K562 (cell line): Measurements from ENCODE around the gene MAGI2.

Source experiments
- ELF4 ChIP-seq: fragments of 450-650 bp; formaldehyde crosslinking; IDR thresholded peaks from 2 replicates; pipeline ENCODE4 v1.4.0; 2022; ENCODE audit warnings: missing genetic modification characterization
- EZH2 ChIP-seq: IDR thresholded peaks from 2 replicates; pipeline ENCODE4 v1.6.1; 2012; ENCODE audit warnings: low read depth, mild to moderate bottlenecking, inconsistent platforms, low read length, borderline replicate concordance
- HDAC2 ChIP-seq: fragments of 450-650 bp; IDR thresholded peaks from 2 replicates; pipeline ENCODE4 v1.6.1; 2016; ENCODE audit warnings: mild to moderate bottlenecking
- SAFB2 ChIP-seq: fragments of 200-400 bp; formaldehyde crosslinking; IDR thresholded peaks from 2 replicates; pipeline ENCODE4 v1.6.1; 2018; ENCODE audit warnings: borderline replicate concordance, low read length, low read depth, moderate library complexity; ENCODE audit not compliant: severe bottlenecking
- YY1 ChIP-seq, 3 experiments: IDR thresholded peaks; 2 replicates each; pipeline ENCODE4 v1.6.1; 2011; ENCODE audit warnings: low read length in 2 of 3, mild to moderate bottlenecking in 2 of 3, moderate library complexity in 2 of 3, borderline replicate concordance in 1 of 3, control low read depth in 1 of 3, low read depth in 1 of 3; ENCODE audit not compliant: insufficient read depth in 3 of 3, insufficient replicate concordance in 2 of 3, control insufficient read depth in 1 of 3, insufficient read length in 1 of 3; ENCODE audit errors: extremely low read depth in 1 of 3
- TF ChIP-seq, protein P1 (sequence below), 3 experiments: IDR thresholded peaks in 2 of 3; conservative IDR thresholded peaks in 1 of 3; 2 replicates each; pipeline ENCODE4 v1.5.1; 2011 to 2012; ENCODE audit warnings: low read length in 3 of 3, mild to moderate bottlenecking in 3 of 3, control low read depth in 2 of 3, improper control_type of control experiment in 1 of 3, inconsistent platforms in 1 of 3, low read depth in 1 of 3, mixed read lengths in 1 of 3, moderate library complexity in 1 of 3; ENCODE audit not compliant: insufficient read depth in 2 of 3
- TF ChIP-seq, protein P2 (sequence below): fragments of 450-650 bp; formaldehyde crosslinking; IDR thresholded peaks from 2 replicates; pipeline ENCODE4 v1.4.0; 2022; ENCODE audit warnings: missing genetic modification characterization

DNA sequence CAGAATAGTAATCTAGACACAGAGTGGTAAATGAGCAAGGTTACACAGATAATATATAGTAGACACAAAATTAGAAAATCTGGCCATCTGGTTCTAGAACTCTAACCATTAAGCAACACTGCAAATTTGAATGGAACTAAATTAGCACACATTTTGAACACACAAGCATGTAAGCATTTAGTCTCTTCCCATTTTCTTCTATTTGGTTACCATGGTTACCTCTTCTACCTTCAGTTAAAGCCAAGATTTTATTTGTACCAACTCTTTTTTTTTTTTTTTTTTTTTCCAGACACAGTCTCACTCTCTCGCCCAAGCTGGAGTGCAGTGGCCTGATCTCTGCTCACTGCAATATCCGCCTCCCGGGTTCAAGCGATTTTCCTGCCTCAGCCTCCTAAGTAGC lies 790.5 kb downstream of the MAGI2 start:
- TF ChIP-seq, protein P1, sequence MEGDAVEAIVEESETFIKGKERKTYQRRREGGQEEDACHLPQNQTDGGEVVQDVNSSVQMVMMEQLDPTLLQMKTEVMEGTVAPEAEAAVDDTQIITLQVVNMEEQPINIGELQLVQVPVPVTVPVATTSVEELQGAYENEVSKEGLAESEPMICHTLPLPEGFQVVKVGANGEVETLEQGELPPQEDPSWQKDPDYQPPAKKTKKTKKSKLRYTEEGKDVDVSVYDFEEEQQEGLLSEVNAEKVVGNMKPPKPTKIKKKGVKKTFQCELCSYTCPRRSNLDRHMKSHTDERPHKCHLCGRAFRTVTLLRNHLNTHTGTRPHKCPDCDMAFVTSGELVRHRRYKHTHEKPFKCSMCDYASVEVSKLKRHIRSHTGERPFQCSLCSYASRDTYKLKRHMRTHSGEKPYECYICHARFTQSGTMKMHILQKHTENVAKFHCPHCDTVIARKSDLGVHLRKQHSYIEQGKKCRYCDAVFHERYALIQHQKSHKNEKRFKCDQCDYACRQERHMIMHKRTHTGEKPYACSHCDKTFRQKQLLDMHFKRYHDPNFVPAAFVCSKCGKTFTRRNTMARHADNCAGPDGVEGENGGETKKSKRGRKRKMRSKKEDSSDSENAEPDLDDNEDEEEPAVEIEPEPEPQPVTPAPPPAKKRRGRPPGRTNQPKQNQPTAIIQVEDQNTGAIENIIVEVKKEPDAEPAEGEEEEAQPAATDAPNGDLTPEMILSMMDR (IDR thresholded peaks at IDR 0.05 in 2 of 3, conservative IDR thresholded peaks at IDR 0.05 in 1 of 3; ENCODE audit: insufficient read depth in 2 of 3, low read depth in 1 of 3, low read length in 3 of 3) = no peak
- TF ChIP-seq YY1 (IDR thresholded peaks at IDR 0.05; ENCODE audit: borderline replicate concordance in 1 of 3, control insufficient read depth in 1 of 3, extremely low read depth in 1 of 3, insufficient read depth in 3 of 3, insufficient read length in 1 of 3, insufficient replicate concordance in 2 of 3, low read depth in 1 of 3, low read length in 2 of 3) = no peak
- TF ChIP-seq HDAC2 = no peak
- no peak for TF ChIP-seq ELF4 (CRISPR knock-in tag)
- no peak for TF ChIP-seq EZH2
- TF ChIP-seq, protein P2, sequence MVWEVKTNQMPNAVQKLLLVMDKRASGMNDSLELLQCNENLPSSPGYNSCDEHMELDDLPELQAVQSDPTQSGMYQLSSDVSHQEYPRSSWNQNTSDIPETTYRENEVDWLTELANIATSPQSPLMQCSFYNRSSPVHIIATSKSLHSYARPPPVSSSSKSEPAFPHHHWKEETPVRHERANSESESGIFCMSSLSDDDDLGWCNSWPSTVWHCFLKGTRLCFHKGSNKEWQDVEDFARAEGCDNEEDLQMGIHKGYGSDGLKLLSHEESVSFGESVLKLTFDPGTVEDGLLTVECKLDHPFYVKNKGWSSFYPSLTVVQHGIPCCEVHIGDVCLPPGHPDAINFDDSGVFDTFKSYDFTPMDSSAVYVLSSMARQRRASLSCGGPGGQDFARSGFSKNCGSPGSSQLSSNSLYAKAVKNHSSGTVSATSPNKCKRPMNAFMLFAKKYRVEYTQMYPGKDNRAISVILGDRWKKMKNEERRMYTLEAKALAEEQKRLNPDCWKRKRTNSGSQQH (CRISPR knock-in tag) = no peak
- no peak for TF ChIP-seq SAFB2
